SK-N-SH (cell line): ENCODE results near the gene RAPGEF4. TPM values are rescaled to one million over a fixed set of nuclear protein-coding genes. Genes with fewer than 3 reads are reported as not detected.

Experiments
- CTCF ChIA-PET: fragments of 300-600, 350-600 bp; formaldehyde crosslinking; extraction: SDS; loops from one replicate; lab custom pipeline; 2021; lab: Yijun Ruan, JAX
- POLR2A ChIA-PET: fragments of 350-600 bp; sonication (Branson Sonifier 250); formaldehyde crosslinking; extraction: SDS; loops from one replicate; lab custom pipeline; 2020; ENCODE audit warnings: antibody characterized with exemption, inconsistent platforms; lab: Yijun Ruan, JAX
- DNase-seq: peaks from one replicate; pipeline ENCODE4 v3.0.0; 2012
- H2AFZ ChIP-seq: fragments of 200-600 bp; sonication (generic); 2 replicates; pipeline ENCODE4 v1.8.1; 2016; ENCODE audit warnings: antibody characterized with exemption, mild to moderate bottlenecking, low read depth
- H3F3A ChIP-seq: fragments of 200-600 bp; sonication (generic); replicated peaks from 2 replicates; pipeline ENCODE3; 2016; ENCODE audit warnings: antibody characterized with exemption, mild to moderate bottlenecking; ENCODE audit not compliant: insufficient read depth
- H3K27ac ChIP-seq, 2 experiments: fragments of 200-500 bp in 1 of 2; fragments of 200-600 bp in 1 of 2; sonication (Bioruptor generic) in 1 of 2; sonication (generic), shearing (Covaris generic) in 1 of 2; 2 replicates each; pipeline versions ENCODE4 v1.5.1 to v1.6.1; 2014 to 2016; ENCODE audit warnings: low read depth in 2 of 2, inconsistent platforms in 1 of 2, low read length in 1 of 2, mild to moderate bottlenecking in 1 of 2, mixed read lengths in 1 of 2
- H3K27me3 ChIP-seq: fragments of 200-600 bp; sonication (generic), shearing (Covaris generic); 2 replicates; pipeline ENCODE4 v1.6.1; 2016; ENCODE audit warnings: mixed run types; ENCODE audit not compliant: insufficient read depth
- H3K36me3 ChIP-seq, 2 experiments: fragments of 200-500 bp in 1 of 2; fragments of 200-600 bp in 1 of 2; sonication (Bioruptor generic) in 1 of 2; sonication (generic) in 1 of 2; replicated peaks in 1 of 2; 2 replicates each; pipeline versions ENCODE3 to v1.5.1; 2014 to 2016; ENCODE audit warnings: low read length in 1 of 2, mild to moderate bottlenecking in 1 of 2; ENCODE audit not compliant: insufficient read depth in 2 of 2, control insufficient read depth in 1 of 2
- H3K4me1 ChIP-seq, 2 experiments: fragments of 200-500 bp in 1 of 2; fragments of 200-600 bp in 1 of 2; sonication (Bioruptor generic) in 1 of 2; sonication (generic), shearing (Covaris generic) in 1 of 2; 2 replicates each; pipeline versions ENCODE4 v1.5.1 to v1.6.1; 2014 to 2016; ENCODE audit warnings: low read depth in 1 of 2, low read length in 1 of 2, mixed run types in 1 of 2; ENCODE audit not compliant: insufficient read depth in 2 of 2, control insufficient read depth in 1 of 2
- H3K4me2 ChIP-seq: fragments of 200-600 bp; sonication (generic), shearing (Covaris generic); 2 replicates; pipeline ENCODE4 v1.6.1; 2017; ENCODE audit warnings: mixed run types
- H3K4me3 ChIP-seq, 2 experiments: fragments of 200-500 bp in 1 of 2; fragments of 200-600 bp in 1 of 2; sonication (Bioruptor generic) in 1 of 2; sonication (generic), shearing (Covaris generic) in 1 of 2; 2 replicates each; pipeline versions ENCODE4 v1.5.1 to v1.8.1; 2014 to 2016; ENCODE audit warnings: low read depth in 2 of 2, inconsistent platforms in 1 of 2, low read length in 1 of 2, mild to moderate bottlenecking in 1 of 2, mixed read lengths in 1 of 2, moderate library complexity in 1 of 2
- H3K79me2 ChIP-seq: fragments of 200-600 bp; sonication (generic); 2 replicates; pipeline ENCODE4 v1.8.1; 2017; ENCODE audit warnings: mild to moderate bottlenecking; ENCODE audit not compliant: insufficient read depth
- H3K9ac ChIP-seq: fragments of 200-600 bp; sonication (generic); 2 replicates; pipeline ENCODE4 v1.6.1; 2017; ENCODE audit warnings: mixed run types
- H3K9me2 ChIP-seq: fragments of 200-600 bp; sonication (generic); 2 replicates; pipeline ENCODE4 v1.6.1; 2017; ENCODE audit warnings: mixed run types
- H3K9me3 ChIP-seq: fragments of 200-600 bp; sonication (generic); 2 replicates; pipeline ENCODE4 v1.6.1; 2017; ENCODE audit warnings: mixed run types, mild to moderate bottlenecking, moderate library complexity
- H4K20me1 ChIP-seq: fragments of 200-600 bp; sonication (generic); 2 replicates; pipeline ENCODE4 v1.6.1; 2017; ENCODE audit warnings: mild to moderate bottlenecking, mixed run types; ENCODE audit not compliant: insufficient read depth
- CHD2 ChIP-seq: fragments of 150-350 bp; IDR thresholded peaks from 2 replicates; pipeline ENCODE4 v1.6.1; 2018; ENCODE audit warnings: low read length; ENCODE audit not compliant: partially characterized antibody
- ELF1 ChIP-seq: IDR thresholded peaks from 2 replicates; pipeline ENCODE4 v1.4.0; 2012
- EP300 ChIP-seq, 2 experiments: IDR thresholded peaks; 2 replicates each; pipeline versions ENCODE4 v1.4.0 to v1.6.1; 2012; ENCODE audit warnings: borderline replicate concordance in 1 of 2, low read depth in 1 of 2, low read length in 1 of 2
- EZH2phosphoT487 ChIP-seq: fragments of 200-600 bp; sonication (generic); IDR thresholded peaks from 2 replicates; pipeline ENCODE4 v1.6.1; 2017; ENCODE audit warnings: low read depth, mixed run types, mild to moderate bottlenecking, antibody characterized with exemption, moderate library complexity, borderline replicate concordance
- FOSL2 ChIP-seq: IDR thresholded peaks from 2 replicates; pipeline ENCODE4 v1.4.0; 2012; ENCODE audit warnings: low read depth, mild to moderate bottlenecking, moderate library complexity, borderline replicate concordance
- FOXM1 ChIP-seq: IDR thresholded peaks from 2 replicates; pipeline ENCODE4 v1.4.0; 2012; ENCODE audit warnings: low read depth, mild to moderate bottlenecking
- GABPA ChIP-seq: IDR thresholded peaks from 2 replicates; pipeline ENCODE4 v1.4.0; 2012; ENCODE audit warnings: low read depth, mild to moderate bottlenecking
- GATA2 ChIP-seq: sonication (generic); formaldehyde crosslinking; IDR thresholded peaks from 2 replicates; pipeline ENCODE4 v1.5.0; 2020; ENCODE audit warnings: mild to moderate bottlenecking, missing genetic modification reagents
- MAX ChIP-seq: IDR thresholded peaks from 2 replicates; pipeline ENCODE4 v1.4.0; 2012; ENCODE audit warnings: low read depth
- MEF2A ChIP-seq: IDR thresholded peaks from 2 replicates; pipeline ENCODE4 v1.4.0; 2012; ENCODE audit warnings: low read depth, borderline replicate concordance
- NFIC ChIP-seq: IDR thresholded peaks from 2 replicates; pipeline ENCODE4 v1.4.0; 2012; ENCODE audit warnings: borderline replicate concordance
- PBX3 ChIP-seq: IDR thresholded peaks from 2 replicates; pipeline ENCODE4; 2012
- POLR2AphosphoS5 ChIP-seq: IDR thresholded peaks from 2 replicates; pipeline ENCODE4 v1.6.1; 2012; ENCODE audit warnings: low read depth, low read length
- RCOR1 ChIP-seq: fragments of 150-350 bp; IDR thresholded peaks from 2 replicates; pipeline ENCODE4 v1.6.1; 2017; ENCODE audit warnings: antibody characterized with exemption, low read length
- REST ChIP-seq: IDR thresholded peaks from 2 replicates; pipeline ENCODE4 v1.6.1; 2012; ENCODE audit warnings: mild to moderate bottlenecking, low read depth, low read length, moderate library complexity
- RXRA ChIP-seq: IDR thresholded peaks from 2 replicates; pipeline ENCODE4 v1.4.0; 2012; ENCODE audit warnings: low read depth, mild to moderate bottlenecking, borderline replicate concordance
- SIN3A ChIP-seq: IDR thresholded peaks from 2 replicates; pipeline ENCODE4 v1.6.1; 2012; ENCODE audit warnings: low read depth, mild to moderate bottlenecking, low read length, moderate library complexity, borderline replicate concordance
- TCF12 ChIP-seq: IDR thresholded peaks from 2 replicates; pipeline ENCODE4 v1.4.0; 2012
- TEAD4 ChIP-seq: IDR thresholded peaks from 2 replicates; pipeline ENCODE4 v1.4.0; 2012; ENCODE audit warnings: mild to moderate bottlenecking, borderline replicate concordance; ENCODE audit not compliant: insufficient read depth
- USF1 ChIP-seq: IDR thresholded peaks from 2 replicates; pipeline ENCODE4 v1.4.0; 2012; ENCODE audit warnings: low read depth, borderline replicate concordance
- ZBTB33 ChIP-seq: IDR thresholded peaks from 2 replicates; pipeline ENCODE4 v1.4.0; 2012; ENCODE audit warnings: low read depth, borderline replicate concordance
- WGBS: methylation state at CpG from one replicate; pipeline ENCODE4 v1.1.6; 2017; ENCODE audit warnings: low lambda C conversion rate; 5-methylcytosine and 5-hydroxymethylcytosine counted together
- polyA plus RNA-seq, 3 experiments: library from polyadenylated mRNA; depleted of rRNA; stranded (reverse); fragments of >200 nt; gene quantifications; 2 replicates each; pipeline ENCODE4 v1.2.3, GENCODE V29; 2012

RAPGEF4 gene
- polyA plus RNA-seq, 1 of the 3 experiments (the other 2 are of a cell fraction): 0.30 TPM

GRCh38 chr2:172869861-172870260, 134.2 kb downstream of the RAPGEF4 start:
- H3K9me3 ChIP-seq: no peaks in the 10 kb centered on the region
- peaks cover 0 to 12% of the 10 kb centered on the region in 2 experiments; a peak in 2 of 4 replicates for H3K4me1 ChIP-seq
- 62% methylated on average over 5 of the region's 5 CpGs for WGBS
- H3K4me3 ChIP-seq: no peak overlapping the region
- TF ChIP-seq USF1 (no peak), FOSL2 (no peak), RCOR1 (no peak), POLR2AphosphoS5 (no peak), TCF12 (no peak), ELF1 (no peak), MEF2A (no peak), EZH2phosphoT487 (no peak), SIN3A (no peak), FOXM1 (no peak), GABPA (no peak), GATA2 (CRISPR knock-in tag) (no peak), TEAD4 (no peak), ZBTB33 (no peak), CHD2 (no peak), EP300 (IDR thresholded peaks at IDR 0.05; ENCODE audit: borderline replicate concordance in 1 of 2, low read depth in 1 of 2, low read length in 1 of 2) (no peak)
- no peak for DNase-seq
- H2AFZ ChIP-seq: no peak overlapping the region
- H3K9me2 ChIP-seq: no peaks in the 10 kb centered on the region
- no peak overlapping the region for H3K9ac ChIP-seq
- no peak overlapping the region for H3K4me2 ChIP-seq
- ChIA-PET CTCF (interaction anchor here (1.1 to 5.1 kb wide), 9 partner anchors 10 to 63 kb away, joined by 3 to 37 read pairs (median 4); no protein-coding TSS in a partner anchor), POLR2A (no interaction called here)
- H3K36me3 ChIP-seq: no peaks in the 10 kb centered on the region
- H3F3A ChIP-seq: no peaks in the 10 kb centered on the region
- H4K20me1 ChIP-seq: no peaks in the 10 kb centered on the region
- H3K79me2 ChIP-seq: no peaks in the 10 kb centered on the region
- H3K27ac ChIP-seq: peak overlapping the region in 1 of 2 experiments; percentile 40; a peak in 2 of 4 replicates
- no peaks in the 10 kb centered on the region for H3K27me3 ChIP-seq

GRCh38 chr2:172870396-172870795, 134.8 kb downstream of the RAPGEF4 start:
- H3K36me3 ChIP-seq: no peaks in the 10 kb centered on the region
- H3K4me3 ChIP-seq: no peak overlapping the region
- peak overlapping the region in 1 of 2 experiments; percentile 68; a peak in 2 of 4 replicates for H3K27ac ChIP-seq
- POLR2A ChIA-PET: no interaction called here
- DNase-seq: no peak
- no peaks in the 10 kb centered on the region for H3K27me3 ChIP-seq
- H3K4me1 ChIP-seq: peaks cover 0 to 12% of the 10 kb centered on the region in 2 experiments; a peak in 2 of 4 replicates
- CTCF ChIA-PET: interaction anchor here (1.1 to 5.1 kb wide), 8 partner anchors 10 to 64 kb away, joined by 3 to 37 read pairs (median 6); no protein-coding TSS in a partner anchor
- H3F3A ChIP-seq: no peaks in the 10 kb centered on the region
- no peaks in the 10 kb centered on the region for H3K9me3 ChIP-seq
- no peak overlapping the region for H3K4me2 ChIP-seq
- 37% methylated on average over 2 of the region's 2 CpGs for WGBS
- no peaks in the 10 kb centered on the region for H3K79me2 ChIP-seq
- H3K9ac ChIP-seq: no peak overlapping the region
- no peaks in the 10 kb centered on the region for H3K9me2 ChIP-seq
- no peaks in the 10 kb centered on the region for H4K20me1 ChIP-seq
- no peak overlapping the region for H2AFZ ChIP-seq
- TF ChIP-seq EP300 (IDR thresholded peaks at IDR 0.05; ENCODE audit: borderline replicate concordance in 1 of 2, low read depth in 1 of 2, low read length in 1 of 2) (peak in 1 of 2 experiments; percentile 27; a peak in 1 of 4 replicates), POLR2AphosphoS5 (no peak), EZH2phosphoT487 (no peak), PBX3 (no peak), NFIC (no peak), REST (no peak), MEF2A (no peak), RXRA (no peak), TCF12 (0 out of 2 replicates have a peak, but pooled peaks have one; percentile 17), MAX (no peak)
